PFSK-1 (cell line): ENCODE results near the gene CCSER2.

ENCODE experiments used
- POLR2AphosphoS5 ChIP-seq: IDR thresholded peaks from 2 replicates; pipeline ENCODE4 v1.6.1; 2012; ENCODE audit warnings: low read depth, mild to moderate bottlenecking, control low read depth, low read length, moderate library complexity
- TAF1 ChIP-seq: IDR thresholded peaks from 2 replicates; pipeline ENCODE4 v1.6.1; 2012; ENCODE audit warnings: low read length, control low read depth, borderline replicate concordance; ENCODE audit not compliant: insufficient read depth

DNA sequence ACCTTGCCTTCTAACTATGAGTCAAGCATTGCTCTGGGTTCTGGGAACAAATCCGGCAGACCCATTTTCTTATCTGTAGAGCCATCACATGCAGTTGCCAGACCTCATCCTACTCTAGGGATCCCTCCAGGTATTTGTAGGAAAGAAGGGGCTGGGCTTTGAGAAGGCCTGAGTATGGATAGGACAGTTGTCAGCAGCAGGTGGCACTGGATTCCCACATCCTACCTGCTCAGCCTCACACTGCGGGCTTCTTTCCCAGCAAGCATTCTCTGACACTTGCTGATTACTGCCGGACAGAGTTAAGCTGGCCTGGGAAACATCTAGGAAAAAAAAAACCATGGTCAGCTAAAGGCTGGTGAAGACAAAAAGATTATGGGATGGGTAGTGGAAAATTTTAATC, 224.1 kb downstream of the CCSER2 start:
- TF ChIP-seq TAF1 (no peak), POLR2AphosphoS5 (no peak)
